Activated T-cell treated with anti-CD3 and anti-CD28 coated beads for 1 hour (primary cell): ENCODE data around the gene NOPCHAP1.
"Not testable (repeated sequence)": the region's sequence is repeated elsewhere in the genome, so short reads cannot be mapped to it uniquely, and the experiment has no call there.

Source experiments
- DNase-seq: peaks from one replicate; pipeline ENCODE4 v3.0.0-alpha.2; 2020; ENCODE audit warnings: low read depth

NOPCHAP1 gene

GRCh38 chr12:104964856-104965205 is 21.3 kb upstream of the NOPCHAP1 start:
- DNase-seq = no peak

GRCh38 chr12:104966677-104967076 is 19.4 kb upstream of the NOPCHAP1 start:
- DNase-seq = no peak

GRCh38 chr12:104969343-104969742 is 16.8 kb upstream of the NOPCHAP1 start:
- DNase-seq = no peak

GRCh38 chr12:104971306-104971705 is 14.8 kb upstream of the NOPCHAP1 start:
- no peak for DNase-seq

- no peak for DNase-seq
These were observed 12.9 kb upstream of the NOPCHAP1 start for GRCh38 chr12:104973250-104973649.

- DNase-seq = no peak
These were observed 11.4 kb upstream of the NOPCHAP1 start for GRCh38 chr12:104974626-104975290.

GRCh38 chr12:104975587-104976343 is 10.4 kb upstream of the NOPCHAP1 start:
- DNase-seq = no peak

GRCh38 chr12:104976703-104977102 is 9.4 kb upstream of the NOPCHAP1 start:
- no peak for DNase-seq

- DNase-seq = not testable (repeated sequence)
These were observed 8.4 kb upstream of the NOPCHAP1 start for GRCh38 chr12:104977688-104978087.

GRCh38 chr12:104985206-104985605 is 910 bp upstream of the NOPCHAP1 start:
- DNase-seq = no peak

GRCh38 chr12:104990950-104991349 is 4.8 kb downstream of the NOPCHAP1 start:
- no peak for DNase-seq

GRCh38 chr12:104991565-104992128 is 5.5 kb downstream of the NOPCHAP1 start:
- no peak for DNase-seq

- DNase-seq = no peak
These were observed 8.2 kb downstream of the NOPCHAP1 start for GRCh38 chr12:104994336-104994735.

- no peak for DNase-seq
These were observed 11.4 kb downstream of the NOPCHAP1 start for GRCh38 chr12:104997541-104997940.

- DNase-seq = no peak
These were observed 12.6 kb downstream of the NOPCHAP1 start for GRCh38 chr12:104998423-104999346.

- DNase-seq = no peak
These were observed 13.2 kb downstream of the NOPCHAP1 start for GRCh38 chr12:104999347-104999685.

GRCh38 chr12:105001476-105001875 is 15.4 kb downstream of the NOPCHAP1 start:
- DNase-seq = no peak

- DNase-seq = no peak
These were observed 27.8 kb downstream of the NOPCHAP1 start for GRCh38 chr12:105013892-105014291.

- no peak for DNase-seq
These were observed 28.5 kb downstream of the NOPCHAP1 start for GRCh38 chr12:105014603-105015002.

GRCh38 chr12:105015543-105015942 is 29.4 kb downstream of the NOPCHAP1 start:
- DNase-seq = no peak

- no peak for DNase-seq
These were observed 31.9 kb downstream of the NOPCHAP1 start for GRCh38 chr12:105018012-105018411.

- no peak for DNase-seq
These were observed 32.7 kb downstream of the NOPCHAP1 start for GRCh38 chr12:105018776-105019175.
